HCT116 (cell line): ENCODE data around the gene PLEKHN1. TPM values are rescaled to one million over a fixed set of nuclear protein-coding genes. Genes with fewer than 3 reads are reported as not detected.

ENCODE experiments used
- ATAC-seq: fragments of 200-7000 bp; cut with Tn5 transposase; 2 replicates; pipeline ENCODE4 v1.9.1; 2020; ENCODE audit warnings: mild to moderate bottlenecking, moderate library complexity
- BruUV-seq: library from RNA; stranded (reverse); fragments of 400-500 nt; replicated peaks from 2 replicates; lab custom pipeline; 2021; lab: Mats Ljungman, UMichigan
- CTCF ChIA-PET: fragments of 300-600 bp; sonication (Branson Sonifier 250); formaldehyde crosslinking; loops from one replicate; lab custom pipeline; 2021; ENCODE audit warnings: antibody characterized with exemption; lab: Charles Lee
- POLR2A ChIA-PET: fragments of 300-600, 350-600 bp; sonication (Branson Sonifier 250); formaldehyde crosslinking; loops from one replicate; lab custom pipeline; 2021; ENCODE audit warnings: antibody characterized with exemption; lab: Charles Lee
- RAD21 ChIA-PET, 2 experiments: fragments of 300-600 bp; sonication (Branson Sonifier 250); formaldehyde crosslinking; loops; one replicate each; lab custom pipeline; 2023; ENCODE audit warnings: low total read pairs in 2 of 2; ENCODE audit not compliant: uncharacterized antibody in 2 of 2, unreplicated experiment in 2 of 2, low non-redundant PET in 1 of 2; lab: Charles Lee
- DNase-seq: peaks from one replicate; pipeline ENCODE4 v3.0.0-alpha.2; 2010; ENCODE audit warnings: low read depth, low spot score
- H2AFZ ChIP-seq: fragments of 200-600 bp; shearing (Covaris generic), sonication (generic); 2 replicates; pipeline ENCODE4 v1.6.1; 2017; ENCODE audit warnings: low read depth, mixed run types, mixed read lengths, antibody characterized with exemption, low read length; ENCODE audit not compliant: poor library complexity, severe bottlenecking
- H3K27ac ChIP-seq: 2 replicates; pipeline ENCODE4 v1.5.1; 2012; ENCODE audit warnings: low read depth, low read length
- H3K27me3 ChIP-seq: fragments of 200-600 bp; sonication (generic); 2 replicates; pipeline ENCODE4 v1.6.1; 2016; ENCODE audit warnings: mixed run types, low read length, mixed read lengths; ENCODE audit not compliant: insufficient read depth
- H3K36me3 ChIP-seq, 2 experiments: fragments of 200-500 bp in 1 of 2; fragments of 200-600 bp in 1 of 2; sonication (Bioruptor generic) in 1 of 2; sonication (generic) in 1 of 2; 2 replicates each; pipeline versions ENCODE4 v1.5.1 to v1.6.1; 2014 to 2016; ENCODE audit warnings: low read length in 2 of 2, inconsistent platforms in 1 of 2, mixed read lengths in 1 of 2, mixed run types in 1 of 2; ENCODE audit not compliant: insufficient read depth in 2 of 2, control insufficient read depth in 1 of 2
- H3K4me1 ChIP-seq, 2 experiments: fragments of 200-600 bp in 1 of 2; sonication (generic) in 1 of 2; 2 replicates each; pipeline versions ENCODE4 v1.5.1 to v1.6.1; 2012 to 2017; ENCODE audit warnings: low read length in 2 of 2, inconsistent platforms in 1 of 2, mild to moderate bottlenecking in 1 of 2, mixed read lengths in 1 of 2, mixed run types in 1 of 2, moderate library complexity in 1 of 2; ENCODE audit not compliant: insufficient read depth in 2 of 2, control insufficient read depth in 1 of 2
- H3K4me2 ChIP-seq: fragments of 200-600 bp; sonication (generic); 2 replicates; pipeline ENCODE4 v1.6.1; 2017; ENCODE audit warnings: mixed run types, low read length, mixed read lengths
- H3K4me3 ChIP-seq, 2 experiments: fragments of 200-600 bp in 1 of 2; sonication (generic) in 1 of 2; replicated peaks in 1 of 2; 2 replicates each; pipeline ENCODE4 v1.5.1; 2011 to 2016; ENCODE audit warnings: low read length in 2 of 2, control low read depth in 1 of 2, low read depth in 1 of 2, mild to moderate bottlenecking in 1 of 2, mixed read lengths in 1 of 2, mixed run types in 1 of 2
- H3K79me2 ChIP-seq: fragments of 200-600 bp; sonication (generic); 2 replicates; pipeline ENCODE4 v1.6.1; 2017; ENCODE audit warnings: mild to moderate bottlenecking, mixed run types, low read length, moderate library complexity, mixed read lengths; ENCODE audit not compliant: insufficient read depth
- H3K9ac ChIP-seq: fragments of 200-600 bp; sonication (generic); 2 replicates; pipeline ENCODE4 v1.6.1; 2016; ENCODE audit warnings: low read length, mixed read lengths
- H3K9me2 ChIP-seq: fragments of 200-600 bp; sonication (generic), shearing (Covaris generic); 2 replicates; pipeline ENCODE4 v1.6.1; 2017; ENCODE audit warnings: mixed run types, mild to moderate bottlenecking, moderate library complexity; ENCODE audit not compliant: insufficient read depth
- H3K9me3 ChIP-seq, 2 experiments: fragments of 200-500 bp in 1 of 2; fragments of 200-600 bp in 1 of 2; sonication (Bioruptor generic) in 1 of 2; sonication (generic) in 1 of 2; 2 replicates each; pipeline ENCODE4 v1.6.1; 2014 to 2017; ENCODE audit warnings: low read length in 2 of 2, mixed read lengths in 2 of 2, inconsistent platforms in 1 of 2, low read depth in 1 of 2, mild to moderate bottlenecking in 1 of 2, mixed run types in 1 of 2, moderate library complexity in 1 of 2; ENCODE audit not compliant: control insufficient read depth in 1 of 2, insufficient read depth in 1 of 2
- H4K20me1 ChIP-seq: fragments of 200-600 bp; sonication (generic), shearing (Covaris generic); 2 replicates; pipeline ENCODE4 v1.6.1; 2017; ENCODE audit warnings: mixed run types, mild to moderate bottlenecking, moderate library complexity; ENCODE audit not compliant: insufficient read depth
- CBX3 ChIP-seq: IDR thresholded peaks from 2 replicates; pipeline ENCODE4 v1.6.1; 2012; ENCODE audit warnings: low read depth
- EGR1 ChIP-seq: IDR thresholded peaks from 2 replicates; pipeline ENCODE4 v1.6.1; 2012; ENCODE audit warnings: low read depth
- EZH2phosphoT487 ChIP-seq: fragments of 200-600 bp; IDR thresholded peaks from 2 replicates; pipeline ENCODE4 v1.6.1; 2018; ENCODE audit warnings: antibody characterized with exemption, borderline replicate concordance
- FOSL1 ChIP-seq: IDR thresholded peaks from 2 replicates; pipeline ENCODE4 v1.6.1; 2012; ENCODE audit warnings: low read depth
- POLR2A ChIP-seq: IDR thresholded peaks from 2 replicates; pipeline ENCODE4 v1.7.0; 2011; ENCODE audit warnings: borderline replicate concordance; ENCODE audit not compliant: insufficient read depth, insufficient read length; ENCODE audit errors: extremely low read depth
- POLR2AphosphoS5 ChIP-seq: IDR thresholded peaks from 2 replicates; pipeline ENCODE4 v1.6.1; 2011; ENCODE audit warnings: mild to moderate bottlenecking, low read depth, low read length, moderate library complexity
- intact Hi-C: fragments of 100-400 bp; cut with micrococcal nuclease; formaldehyde crosslinking; loops from 2 replicates; pipeline ENCODE4 v1.10.0; 2022
- total RNA-seq: library from RNA; stranded (reverse); gene quantifications from one replicate; pipeline ENCODE4 v1.2.1, GENCODE V29; 2021; ENCODE audit not compliant: unreplicated experiment
- TF ChIP-seq, protein P1 (sequence below): IDR thresholded peaks from 2 replicates; pipeline ENCODE4 v1.6.1; 2012
- TF ChIP-seq, protein P2 (sequence below): IDR thresholded peaks from 2 replicates; pipeline ENCODE4 v1.6.1; 2012

PLEKHN1 gene
- total RNA-seq, 1 experiment from 2014 or later = 11.6 TPM

DNA sequence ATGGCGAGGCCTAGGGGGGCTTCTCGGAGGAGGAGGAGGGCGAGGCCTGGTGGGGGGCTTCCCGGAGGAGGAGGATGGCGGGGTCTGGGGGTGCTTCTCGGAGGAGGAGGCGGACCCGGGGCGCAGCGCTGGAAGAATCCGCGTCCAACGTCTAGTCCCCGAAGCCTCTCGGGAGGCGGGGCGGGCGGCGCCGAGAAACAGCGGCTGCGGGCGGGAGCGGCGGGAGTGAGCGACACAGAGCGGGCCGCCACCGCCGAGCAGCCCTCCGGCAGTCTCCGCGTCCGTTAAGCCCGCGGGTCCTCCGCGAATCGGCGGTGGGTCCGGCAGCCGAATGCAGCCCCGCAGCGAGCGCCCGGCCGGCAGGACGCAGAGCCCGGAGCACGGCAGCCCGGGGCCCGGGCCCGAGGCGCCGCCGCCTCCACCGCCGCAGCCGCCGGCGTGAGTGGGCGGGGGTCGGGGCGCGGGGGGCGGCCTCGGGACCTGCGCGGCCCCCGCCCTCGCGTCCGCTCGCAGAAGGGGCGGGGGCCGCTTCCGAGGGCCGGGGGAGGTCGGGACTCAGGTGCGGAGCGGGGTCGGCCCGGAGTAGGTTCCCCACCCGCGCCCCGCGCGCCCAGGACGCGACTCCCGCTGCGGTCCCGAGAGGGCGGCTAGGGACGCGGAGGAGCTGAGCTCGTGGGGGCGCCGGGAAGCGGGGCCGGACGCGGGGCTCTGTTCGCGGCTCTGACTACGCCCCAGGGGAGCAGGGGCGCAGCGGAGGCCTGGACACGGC, 5.7 kb upstream of the PLEKHN1 start, which contains the start of gene KLHL17:
KLHL17 (plus strand) TSS at position 222 of the 769 bp plus-strand sequence; CDS start at position 332, 110 bp downstream.
- ChIA-PET CTCF (no interaction called here), POLR2A (no interaction called here), RAD21 (no interaction called here)
- peaks cover 22 to 33% of the 10 kb centered on the region in 2 experiments; a peak in 3 of 4 replicates for H3K36me3 ChIP-seq
- peaks cover 15 to 24% of the 10 kb centered on the region in 2 experiments for H3K4me1 ChIP-seq
- H3K4me3 ChIP-seq = peak within 1 kb of the TSS; percentile 68 to 93
- H3K79me2 ChIP-seq = peaks cover 61% of the 10 kb centered on the region
- peak; percentile 72 for ATAC-seq
- intact Hi-C loops = loop anchor here (5.0 kb wide), 1 partner anchor 58 kb away; no protein-coding TSS in a partner anchor
- peak within 1 kb of the TSS; percentile 85 for H3K4me2 ChIP-seq
- TF ChIP-seq CBX3 (no peak), EGR1 (no peak), POLR2A (no peak), FOSL1 (no peak), EZH2phosphoT487 (no peak), POLR2AphosphoS5 (peak; percentile 70)
- TF ChIP-seq, protein P1, sequence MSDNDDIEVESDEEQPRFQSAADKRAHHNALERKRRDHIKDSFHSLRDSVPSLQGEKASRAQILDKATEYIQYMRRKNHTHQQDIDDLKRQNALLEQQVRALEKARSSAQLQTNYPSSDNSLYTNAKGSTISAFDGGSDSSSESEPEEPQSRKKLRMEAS = no peak
- TF ChIP-seq, protein P2, sequence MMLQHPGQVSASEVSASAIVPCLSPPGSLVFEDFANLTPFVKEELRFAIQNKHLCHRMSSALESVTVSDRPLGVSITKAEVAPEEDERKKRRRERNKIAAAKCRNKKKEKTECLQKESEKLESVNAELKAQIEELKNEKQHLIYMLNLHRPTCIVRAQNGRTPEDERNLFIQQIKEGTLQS = no peak
- no peaks in the 10 kb centered on the region for H3K27me3 ChIP-seq
- no peaks in the 10 kb centered on the region for H3K9me2 ChIP-seq
- no peak within 1 kb of the TSS for H2AFZ ChIP-seq
- BruUV-seq = no TSS peak
- H3K27ac ChIP-seq = peak within 1 kb of the TSS; percentile 99
- H3K9ac ChIP-seq = peak within 1 kb of the TSS; percentile 97
- H4K20me1 ChIP-seq = no peaks in the 10 kb centered on the region; the same call in 1 of the 2 replicates
- H3K9me3 ChIP-seq = no peaks in the 10 kb centered on the region
- no peak for DNase-seq
